ENCODE data around the gene ATP2C2. TPM values are rescaled to one million over a fixed set of nuclear protein-coding genes. Genes with fewer than 3 reads are reported as not detected.

ATP2C2 gene
- total RNA-seq, 1 donor from 2014 or later = not detected

DNA sequence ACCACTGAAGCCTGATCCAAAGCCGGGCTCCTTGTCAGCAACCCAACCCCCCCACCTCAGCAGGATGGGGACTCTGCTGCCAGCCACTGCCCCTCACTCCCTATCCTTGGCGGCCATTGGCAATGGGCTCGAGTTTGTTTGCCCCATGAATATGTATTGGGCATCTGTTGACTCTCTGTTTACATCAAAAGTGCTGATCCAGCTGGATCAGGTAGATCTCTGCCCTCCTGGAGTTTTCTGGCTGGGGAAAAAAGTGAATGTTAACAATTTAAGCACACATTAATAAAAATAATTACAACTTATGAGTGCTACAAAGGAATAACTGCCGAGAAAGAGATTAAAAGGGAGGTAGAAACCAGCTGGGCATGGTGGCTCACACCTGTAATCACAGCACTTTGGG is 62.5 kb downstream of the ATP2C2 start:
- Mint-ChIP-seq H3K9me3 (ENCODE audit: low read depth) (no peaks in the 10 kb centered on the region), H3K4me3 (ENCODE audit: unreplicated experiment) (no peak overlapping the region), H3K27me3 (ENCODE audit: low read depth) (peaks cover 48% of the 10 kb centered on the region), H3K27ac (ENCODE audit: unreplicated experiment) (no peak overlapping the region), H3K4me1 (ENCODE audit: low read depth) (no peaks in the 10 kb centered on the region), H3K36me3 (ENCODE audit: low read depth) (no peaks in the 10 kb centered on the region)
- no peak for DNase-seq (ENCODE audit: low spot score)
- TF ChIP-seq, protein P1, sequence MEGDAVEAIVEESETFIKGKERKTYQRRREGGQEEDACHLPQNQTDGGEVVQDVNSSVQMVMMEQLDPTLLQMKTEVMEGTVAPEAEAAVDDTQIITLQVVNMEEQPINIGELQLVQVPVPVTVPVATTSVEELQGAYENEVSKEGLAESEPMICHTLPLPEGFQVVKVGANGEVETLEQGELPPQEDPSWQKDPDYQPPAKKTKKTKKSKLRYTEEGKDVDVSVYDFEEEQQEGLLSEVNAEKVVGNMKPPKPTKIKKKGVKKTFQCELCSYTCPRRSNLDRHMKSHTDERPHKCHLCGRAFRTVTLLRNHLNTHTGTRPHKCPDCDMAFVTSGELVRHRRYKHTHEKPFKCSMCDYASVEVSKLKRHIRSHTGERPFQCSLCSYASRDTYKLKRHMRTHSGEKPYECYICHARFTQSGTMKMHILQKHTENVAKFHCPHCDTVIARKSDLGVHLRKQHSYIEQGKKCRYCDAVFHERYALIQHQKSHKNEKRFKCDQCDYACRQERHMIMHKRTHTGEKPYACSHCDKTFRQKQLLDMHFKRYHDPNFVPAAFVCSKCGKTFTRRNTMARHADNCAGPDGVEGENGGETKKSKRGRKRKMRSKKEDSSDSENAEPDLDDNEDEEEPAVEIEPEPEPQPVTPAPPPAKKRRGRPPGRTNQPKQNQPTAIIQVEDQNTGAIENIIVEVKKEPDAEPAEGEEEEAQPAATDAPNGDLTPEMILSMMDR (IDR thresholded peaks at IDR 0.05) = no peak

DNA sequence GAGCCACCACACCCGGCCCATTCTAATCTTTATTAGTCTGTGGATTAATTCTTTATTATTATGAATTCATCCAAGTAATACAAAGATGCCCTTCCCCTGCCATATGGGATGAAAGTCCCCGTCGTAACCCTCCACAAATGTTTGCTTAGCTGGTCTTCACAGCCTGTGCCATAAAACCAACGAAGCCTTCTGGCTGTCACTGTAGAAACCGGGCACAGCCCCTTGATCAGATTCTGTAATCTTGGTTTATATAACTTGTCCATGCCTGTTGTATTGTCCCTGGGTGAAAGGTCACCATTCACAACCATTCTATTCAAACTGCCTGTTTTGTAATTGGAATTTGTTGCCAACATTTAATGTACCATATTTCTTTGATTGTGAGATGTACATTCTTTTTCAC is 66.5 kb downstream of the ATP2C2 start:
- Mint-ChIP-seq H3K27me3 (ENCODE audit: low read depth) (peaks cover 38% of the 10 kb centered on the region), H3K27ac (ENCODE audit: unreplicated experiment) (no peak overlapping the region), H3K4me1 (ENCODE audit: low read depth) (no peaks in the 10 kb centered on the region), H3K36me3 (ENCODE audit: low read depth) (peaks cover 2% of the 10 kb centered on the region), H3K4me3 (ENCODE audit: unreplicated experiment) (no peak overlapping the region), H3K9me3 (ENCODE audit: low read depth) (no peaks in the 10 kb centered on the region)
- TF ChIP-seq, protein P1 (IDR thresholded peaks at IDR 0.05) = no peak
- DNase-seq (ENCODE audit: low spot score) = no peak

DNA sequence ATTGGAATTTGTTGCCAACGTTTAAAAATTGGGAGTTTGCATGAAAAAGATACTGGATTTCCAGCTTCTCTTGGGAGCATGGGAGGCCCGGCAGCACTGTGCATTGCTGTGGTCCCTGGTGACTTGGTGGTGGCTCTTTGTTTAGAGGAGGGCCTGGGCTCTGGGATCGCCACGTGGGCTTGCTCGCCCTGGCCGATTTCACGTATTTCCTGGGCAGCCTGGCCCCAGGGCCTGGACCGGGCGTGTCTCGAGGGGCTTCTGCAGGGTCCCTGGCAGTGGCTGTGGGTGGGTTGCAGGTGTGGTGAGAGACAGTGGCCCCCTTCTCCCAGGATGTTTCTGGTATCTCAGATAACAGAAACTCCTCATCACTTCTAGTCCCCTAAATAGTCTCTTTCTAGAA is 67.9 kb downstream of the ATP2C2 start:
- Mint-ChIP-seq H3K9me3 (ENCODE audit: low read depth) (no peaks in the 10 kb centered on the region), H3K27ac (ENCODE audit: unreplicated experiment) (no peak overlapping the region), H3K4me3 (ENCODE audit: unreplicated experiment) (no peak overlapping the region), H3K4me1 (ENCODE audit: low read depth) (no peaks in the 10 kb centered on the region), H3K27me3 (ENCODE audit: low read depth) (peaks cover 39% of the 10 kb centered on the region), H3K36me3 (ENCODE audit: low read depth) (peaks cover 2% of the 10 kb centered on the region)
- TF ChIP-seq, protein P1 (IDR thresholded peaks at IDR 0.05) = no peak
- no peak for DNase-seq (ENCODE audit: low spot score)

DNA sequence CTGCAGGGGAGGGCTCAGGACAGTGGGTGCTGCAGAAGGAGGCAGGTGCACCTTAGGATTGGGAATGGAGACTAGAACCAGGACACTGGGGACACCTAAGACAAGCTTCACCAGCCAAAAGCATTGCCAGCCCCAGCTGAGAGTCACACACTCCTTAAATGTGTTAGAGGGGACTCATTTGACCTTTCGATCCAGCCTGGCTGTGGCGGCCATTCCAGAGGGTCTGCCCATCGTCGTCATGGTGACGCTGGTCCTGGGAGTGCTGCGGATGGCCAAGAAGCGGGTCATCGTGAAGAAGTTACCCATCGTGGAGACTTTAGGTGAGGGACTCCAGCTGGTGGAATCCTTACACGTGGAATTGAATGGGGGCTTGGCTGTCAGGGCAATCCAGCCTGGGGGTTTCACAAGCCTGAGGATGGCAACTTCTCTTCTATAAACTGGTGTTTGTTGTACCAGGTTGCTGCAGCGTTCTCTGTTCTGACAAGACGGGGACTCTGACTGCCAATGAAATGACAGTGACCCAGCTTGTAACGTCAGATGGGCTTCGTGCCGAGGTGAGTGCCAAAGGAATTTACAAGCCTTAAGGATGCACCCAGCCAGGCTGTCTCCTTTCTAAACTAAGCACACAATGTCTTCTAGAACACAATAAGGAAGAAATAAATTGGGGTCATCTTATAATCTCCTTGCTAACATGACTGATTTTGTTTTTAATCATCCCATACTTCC is 70.8 kb downstream of the ATP2C2 start:
- H3K27ac Mint-ChIP-seq (ENCODE audit: unreplicated experiment) = no peak overlapping the region
- TF ChIP-seq, protein P1 (IDR thresholded peaks at IDR 0.05) = no peak

DNA sequence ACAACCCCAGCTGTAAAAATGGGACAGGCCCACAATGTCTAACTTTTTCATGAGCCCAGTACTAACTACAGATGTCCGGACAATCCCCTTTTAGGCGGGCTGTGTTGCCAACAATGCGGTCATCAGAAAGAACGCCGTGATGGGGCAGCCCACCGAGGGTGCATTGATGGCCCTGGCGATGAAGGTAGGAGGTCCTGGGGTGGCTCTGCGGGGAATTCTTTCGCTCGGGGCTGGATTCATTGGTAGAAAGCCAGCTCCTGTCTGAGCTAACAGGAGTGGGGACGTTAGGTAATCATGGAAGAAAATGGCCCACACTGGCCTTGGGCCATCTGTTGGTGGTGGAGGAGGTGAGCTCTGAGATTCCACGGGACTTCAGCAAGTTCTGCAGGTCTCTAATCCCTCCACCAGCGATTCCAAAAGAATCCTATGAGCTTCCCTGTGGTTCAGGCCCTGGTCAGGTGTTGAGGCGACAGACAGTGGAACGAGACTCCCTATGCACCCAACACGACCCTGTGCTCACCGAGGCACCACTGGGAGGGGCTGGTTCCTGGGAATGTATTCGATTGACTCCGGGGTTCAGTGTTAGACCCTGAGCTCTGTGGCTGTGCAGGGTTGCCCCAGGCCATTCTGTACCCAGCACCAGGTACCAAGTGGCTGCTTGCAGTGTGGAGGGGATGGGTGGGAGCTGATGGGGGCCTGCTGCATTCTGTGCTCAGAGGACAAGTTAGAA is 74.2 kb downstream of the ATP2C2 start:
- TF ChIP-seq, protein P1 (IDR thresholded peaks at IDR 0.05) = no peak
- DNase-seq (ENCODE audit: low spot score) = peak; percentile 56
- Mint-ChIP-seq H3K4me1 (ENCODE audit: low read depth) (no peaks in the 10 kb centered on the region), H3K36me3 (ENCODE audit: low read depth) (peaks cover 2% of the 10 kb centered on the region), H3K4me3 (ENCODE audit: unreplicated experiment) (no peak overlapping the region), H3K9me3 (ENCODE audit: low read depth) (no peaks in the 10 kb centered on the region), H3K27ac (ENCODE audit: unreplicated experiment) (no peak overlapping the region), H3K27me3 (ENCODE audit: low read depth) (peaks cover 41% of the 10 kb centered on the region)

More for the DNA sequence above, 70.8 kb downstream of the ATP2C2 start:
- DNase-seq (ENCODE audit: low spot score) = no peak
- Mint-ChIP-seq H3K9me3 (ENCODE audit: low read depth) (no peaks in the 10 kb centered on the region), H3K27me3 (ENCODE audit: low read depth) (peaks cover 32% of the 10 kb centered on the region), H3K4me1 (ENCODE audit: low read depth) (no peaks in the 10 kb centered on the region), H3K36me3 (ENCODE audit: low read depth) (peaks cover 2% of the 10 kb centered on the region), H3K4me3 (ENCODE audit: unreplicated experiment) (no peak overlapping the region)
